ENCODE measurements around the gene LDB1. TPM values are rescaled to one million over a fixed set of nuclear protein-coding genes. Genes with fewer than 3 reads are reported as not detected.
A peak's percentile ranks its signal among the peaks of the same experiment; 100 is the strongest.

The LDB1 gene
- total and polyA plus RNA-seq, 11 donors: 29.5 to 63.2 (median 45.7) TPM

DNA sequence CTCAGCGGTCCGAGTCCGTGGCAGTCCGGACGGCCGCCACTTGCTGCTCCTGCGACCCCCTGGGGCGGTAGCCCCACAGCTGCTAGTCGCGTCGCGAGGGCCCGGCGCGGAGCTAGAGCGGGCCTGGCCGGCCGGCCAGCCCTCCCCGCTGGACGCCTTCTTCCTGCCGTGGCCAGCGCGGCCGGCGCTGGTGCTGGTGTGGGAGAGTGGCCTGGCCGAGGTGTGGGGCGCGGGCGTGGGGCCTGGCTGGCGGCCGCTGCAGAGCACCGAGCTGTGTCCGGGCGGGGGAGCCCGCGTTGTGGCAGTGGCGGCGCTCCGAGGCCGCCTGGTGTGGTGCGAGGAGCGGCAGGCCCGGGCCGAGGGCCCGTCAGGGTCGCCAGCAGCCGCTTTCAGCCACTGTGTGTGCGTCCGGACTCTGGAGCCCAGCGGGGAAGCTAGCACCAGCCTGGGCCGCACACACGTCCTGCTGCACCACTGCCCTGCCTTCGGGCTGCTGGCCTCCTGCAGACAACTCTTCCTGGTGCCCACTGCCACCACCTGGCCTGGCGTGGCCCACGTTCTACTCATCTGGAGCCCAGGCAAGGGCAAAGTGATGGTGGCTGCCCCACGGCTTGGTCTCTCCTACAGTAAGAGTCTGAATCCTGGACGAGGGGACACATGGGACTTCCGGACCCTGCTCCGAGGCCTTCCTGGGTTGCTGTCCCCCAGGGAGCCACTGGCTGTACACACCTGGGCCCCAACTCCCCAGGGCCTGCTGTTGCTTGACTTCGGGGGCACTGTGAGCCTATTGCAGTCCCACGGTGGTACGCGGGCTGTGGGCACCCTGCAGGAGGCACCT is 54.4 kb downstream of the LDB1 start:
- Histone ChIP-seq H3K9me3 (no peaks in the 10 kb centered on the region), H3K27me3 (no peaks in the 10 kb centered on the region), H3K27ac (peak overlapping the region; percentile 85 to 98 (median 92)), H3K4me3 (peak overlapping the region; percentile 79 to 99 (median 94)), H3K36me3 (peaks cover 0 to 14% (median 8%) of the 10 kb centered on the region in 9 donors), H3K4me1 (peaks cover 8 to 50% (median 33%) of the 10 kb centered on the region in 12 donors)
- 7 to 47% (median 10%) methylated on average over 7 to 63 of the region's 63 CpGs for WGBS, 4 donors
- peak in 4 of 5 donors; percentile 37 to 75 (median 47) for DNase-seq
- TF ChIP-seq, protein P1, sequence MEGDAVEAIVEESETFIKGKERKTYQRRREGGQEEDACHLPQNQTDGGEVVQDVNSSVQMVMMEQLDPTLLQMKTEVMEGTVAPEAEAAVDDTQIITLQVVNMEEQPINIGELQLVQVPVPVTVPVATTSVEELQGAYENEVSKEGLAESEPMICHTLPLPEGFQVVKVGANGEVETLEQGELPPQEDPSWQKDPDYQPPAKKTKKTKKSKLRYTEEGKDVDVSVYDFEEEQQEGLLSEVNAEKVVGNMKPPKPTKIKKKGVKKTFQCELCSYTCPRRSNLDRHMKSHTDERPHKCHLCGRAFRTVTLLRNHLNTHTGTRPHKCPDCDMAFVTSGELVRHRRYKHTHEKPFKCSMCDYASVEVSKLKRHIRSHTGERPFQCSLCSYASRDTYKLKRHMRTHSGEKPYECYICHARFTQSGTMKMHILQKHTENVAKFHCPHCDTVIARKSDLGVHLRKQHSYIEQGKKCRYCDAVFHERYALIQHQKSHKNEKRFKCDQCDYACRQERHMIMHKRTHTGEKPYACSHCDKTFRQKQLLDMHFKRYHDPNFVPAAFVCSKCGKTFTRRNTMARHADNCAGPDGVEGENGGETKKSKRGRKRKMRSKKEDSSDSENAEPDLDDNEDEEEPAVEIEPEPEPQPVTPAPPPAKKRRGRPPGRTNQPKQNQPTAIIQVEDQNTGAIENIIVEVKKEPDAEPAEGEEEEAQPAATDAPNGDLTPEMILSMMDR (IDR thresholded peaks at IDR 0.05): peak in 2 of 12 donors; percentile 10
- TF ChIP-seq POLR2A (IDR thresholded peaks at IDR 0.05): no peak
- peak in 3 of 4 donors; percentile 6 to 61 (median 61) for ATAC-seq
- intact Hi-C loops (cut with DNase I): loop anchor here in 4 of 10 donors (2.0 to 5.0 kb wide), 2 partner anchors 52 to 225 kb away; no protein-coding TSS in a partner anchor

DNA sequence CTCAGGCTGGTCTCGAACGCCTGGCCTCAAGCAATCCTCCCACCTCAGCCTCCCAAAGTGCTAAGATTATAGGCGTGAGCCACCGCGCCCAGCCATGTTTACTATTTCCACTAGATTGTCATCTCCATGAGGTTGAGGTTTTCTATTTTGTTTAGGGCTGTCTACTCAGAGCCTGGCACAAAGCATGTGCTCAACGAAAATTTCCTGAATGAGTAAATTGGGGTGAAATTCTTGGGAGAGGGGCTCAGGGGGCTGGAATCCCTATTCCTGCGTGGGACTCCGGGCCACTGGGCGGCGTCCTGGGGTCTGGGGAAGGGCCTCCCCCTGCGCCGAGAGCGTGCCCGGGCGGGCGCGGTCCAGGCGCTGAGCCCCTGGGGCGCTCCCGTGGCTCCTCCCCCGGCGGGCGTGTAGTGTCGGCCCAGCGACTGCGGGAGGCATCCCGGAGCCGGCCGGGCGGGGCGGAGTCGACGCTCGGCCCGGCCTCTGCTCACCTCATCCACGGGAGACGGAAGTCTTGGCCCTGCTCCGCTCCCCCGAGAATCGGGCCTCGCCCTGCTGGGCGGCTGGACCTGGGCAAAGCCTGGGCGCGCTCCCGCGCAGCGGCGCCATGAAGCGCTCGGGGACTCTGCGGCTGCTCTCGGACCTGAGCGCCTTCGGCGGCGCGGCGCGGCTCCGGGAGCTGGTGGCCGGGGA is 55.2 kb downstream of the LDB1 start, which contains the start of gene HPS6:
Gene HPS6, plus strand, starts transcription at position 482 of the 693 bp plus-strand sequence. Its CDS starts 126 bp downstream, at position 608.
- 1 to 6% (median 2%) methylated on average over 19 to 61 of the region's 61 CpGs for WGBS, 4 donors
- H3K4me1 ChIP-seq: peaks cover 8 to 50% (median 33%) of the 10 kb centered on the region in 12 donors
- DNase-seq (peak; percentile 92 to 96 (median 95)), ATAC-seq (peak; percentile 92 to 99 (median 98))
- H3K4me3 ChIP-seq: peak within 1 kb of the TSS; percentile 79 to 99 (median 94)
- intact Hi-C loops (cut with DNase I): loop anchor here in 4 of 10 donors (2.0 to 5.0 kb wide), 2 partner anchors 52 to 224 kb away; no protein-coding TSS in a partner anchor
- peaks cover 0 to 14% (median 8%) of the 10 kb centered on the region in 9 donors for H3K36me3 ChIP-seq
- TF ChIP-seq, protein P1 (IDR thresholded peaks at IDR 0.05): peak in 8 of 12 donors; percentile 10 to 48 (median 30)
- peak in 1 of 2 donors; percentile 87 for TF ChIP-seq POLR2A (IDR thresholded peaks at IDR 0.05)
- peak within 1 kb of the TSS; percentile 85 to 98 (median 92) for H3K27ac ChIP-seq
- H3K9me3 ChIP-seq: no peaks in the 10 kb centered on the region
- no peaks in the 10 kb centered on the region for H3K27me3 ChIP-seq

DNA sequence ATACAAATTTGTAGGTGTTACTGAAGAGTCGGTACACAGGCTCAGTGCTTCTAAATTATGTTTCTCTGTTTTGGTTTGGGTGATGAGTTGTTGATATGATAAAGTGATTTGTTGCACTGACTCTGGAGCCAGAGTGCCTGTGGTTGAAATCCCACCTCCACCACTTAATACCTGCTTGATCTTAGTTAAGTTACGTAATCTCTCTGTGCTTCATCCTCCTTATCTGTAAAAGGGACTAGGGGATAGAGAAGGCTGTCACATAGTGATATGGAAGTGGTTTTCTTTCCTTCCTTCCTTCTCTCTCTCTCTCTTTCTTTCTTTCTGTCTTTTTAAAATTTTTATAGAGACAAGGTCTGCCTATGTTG is 55.7 kb downstream of the LDB1 start:
- DNase-seq: no peak
- 52 to 63% (median 55%) methylated on average over 2 of the region's 2 CpGs for WGBS, 4 donors
- peak overlapping the region in 10 of 12 donors; percentile 79 to 99 (median 93) for H3K4me3 ChIP-seq
- H3K9me3 ChIP-seq: no peaks in the 10 kb centered on the region
- no peak for TF ChIP-seq POLR2A (IDR thresholded peaks at IDR 0.05)
- TF ChIP-seq, protein P1 (IDR thresholded peaks at IDR 0.05): no peak
- peaks cover 0 to 14% (median 7%) of the 10 kb centered on the region in 9 donors for H3K36me3 ChIP-seq
- H3K4me1 ChIP-seq: peaks cover 8 to 48% (median 33%) of the 10 kb centered on the region in 12 donors
- H3K27me3 ChIP-seq: no peaks in the 10 kb centered on the region
- no peak for ATAC-seq
- peak overlapping the region in 11 of 12 donors; percentile 88 to 98 (median 93) for H3K27ac ChIP-seq
- intact Hi-C loops (cut with DNase I): loop anchor here in 1 of 10 donors (2.0 kb wide), 1 partner anchor 224 kb away; no protein-coding TSS in a partner anchor

Measured in heart left ventricle (tissue), 16 donors.